B cell (primary cell): ENCODE results near the gene E2F2. TPM values are rescaled to one million over a fixed set of nuclear protein-coding genes. Genes with fewer than 3 reads are reported as not detected.

Experiments used
- ATAC-seq: fragments of 200-7000 bp; cut with Tn5 transposase; one replicate; pipeline ENCODE4 v1.10.0; 2021; ENCODE audit warnings: low read depth, mild to moderate bottlenecking, moderate number of reproducible peaks, moderate library complexity
- CTCF ChIA-PET: fragments of 350-600 bp; sonication (Branson Sonifier 250); formaldehyde crosslinking; loops from one replicate; lab custom pipeline; 2021; ENCODE audit warnings: antibody characterized with exemption, inconsistent platforms; lab: Charles Lee
- POLR2A ChIA-PET: fragments of 350-600 bp; sonication (Branson Sonifier 250); formaldehyde crosslinking; loops from one replicate; lab custom pipeline; 2021; ENCODE audit warnings: antibody characterized with exemption; lab: Charles Lee
- DNase-seq: peaks from one replicate; pipeline ENCODE4 v3.0.0; 2013
- H2AFZ ChIP-seq: 2 replicates; pipeline ENCODE4 v1.6.1; 2012; ENCODE audit warnings: mild to moderate bottlenecking, low read depth, low read length; ENCODE audit not compliant: insufficient read depth, poor library complexity, severe bottlenecking
- H3K27ac ChIP-seq, 2 donors: 1 replicate in 1 of 2; 2 replicates in 1 of 2; pipeline ENCODE4 v1.5.1; 2012 to 2013; ENCODE audit warnings: low read length in 2 of 2, mild to moderate bottlenecking in 2 of 2, moderate library complexity in 1 of 2
- H3K27me3 ChIP-seq, 4 experiments: fragments of 200-600 bp in 1 of 4; sonication (generic) in 1 of 4; replicated peaks in 1 of 4; 1 replicate in 2 of 4; 2 replicates in 2 of 4; pipeline versions ENCODE4 v1.6.1 to v1.7.0; 2013 to 2016; ENCODE audit warnings: low read length in 3 of 4, mild to moderate bottlenecking in 2 of 4, mixed read lengths in 1 of 4, moderate library complexity in 1 of 4; ENCODE audit not compliant: insufficient read depth in 4 of 4, control insufficient read depth in 3 of 4; ENCODE audit errors: control extremely low read depth in 1 of 4
- H3K36me3 ChIP-seq, 2 experiments: replicated peaks in 1 of 2; 1 replicate in 1 of 2; 2 replicates in 1 of 2; pipeline versions ENCODE4 v1.6.1 to v1.7.1; 2013; ENCODE audit warnings: low read length in 1 of 2; ENCODE audit not compliant: insufficient read depth in 2 of 2, control insufficient read depth in 1 of 2; ENCODE audit errors: control extremely low read depth in 1 of 2, extremely low read depth in 1 of 2
- H3K4me1 ChIP-seq, 2 donors: fragments of 200-600 bp in 1 of 2; sonication (generic) in 1 of 2; 1 replicate in 1 of 2; 2 replicates in 1 of 2; pipeline versions ENCODE4 v1.5.1 to v1.6.1; 2013 to 2017; ENCODE audit warnings: low read length in 2 of 2; ENCODE audit not compliant: control insufficient read depth in 2 of 2, insufficient read depth in 2 of 2
- H3K4me2 ChIP-seq: replicated peaks from 2 replicates; pipeline ENCODE3; 2012; ENCODE audit warnings: mild to moderate bottlenecking, low read depth, low read length; ENCODE audit not compliant: poor library complexity, severe bottlenecking
- H3K4me3 ChIP-seq, 5 experiments: fragments of 200-600 bp in 1 of 5; sonication (generic) in 1 of 5; 1 replicate in 3 of 5; 2 replicates in 2 of 5; pipeline versions ENCODE4 v1.5.1 to v1.7.0; 2011 to 2016; ENCODE audit warnings: low read length in 4 of 5, mild to moderate bottlenecking in 4 of 5, low read depth in 2 of 5, control low read depth in 1 of 5, moderate library complexity in 1 of 5; ENCODE audit not compliant: insufficient read depth in 1 of 5; ENCODE audit errors: control extremely low read depth in 1 of 5, extremely low read depth in 1 of 5
- H3K79me2 ChIP-seq: fragments of 200-600 bp; sonication (generic); one replicate; pipeline ENCODE4 v1.6.0; 2016; ENCODE audit warnings: low read length; ENCODE audit not compliant: control insufficient read depth, insufficient read depth
- H3K9ac ChIP-seq: fragments of 200-600 bp; sonication (generic); 2 replicates; pipeline ENCODE4 v1.6.1; 2017; ENCODE audit warnings: mild to moderate bottlenecking, low read length, moderate library complexity
- H3K9me3 ChIP-seq, 3 donors: one replicate each; pipeline versions ENCODE4 v1.6.1 to v1.7.1; 2013; ENCODE audit warnings: low read length in 2 of 3; ENCODE audit not compliant: control insufficient read depth in 2 of 3, insufficient read depth in 1 of 3; ENCODE audit errors: control extremely low read depth in 1 of 3
- H4K20me1 ChIP-seq: 2 replicates; pipeline ENCODE4 v1.6.0; 2012; ENCODE audit warnings: mild to moderate bottlenecking, low read length; ENCODE audit not compliant: insufficient read depth, control insufficient read depth, poor library complexity, severe bottlenecking
- H3K27ac Mint-ChIP-seq: one replicate; pipeline ENCODE4 v1.8.0; 2021; ENCODE audit warnings: mixed read lengths
- H3K27me3 Mint-ChIP-seq: one replicate; pipeline ENCODE4 v1.8.0; 2021; ENCODE audit warnings: mixed read lengths
- H3K4me1 Mint-ChIP-seq: one replicate; pipeline ENCODE4 v1.8.0; 2021; ENCODE audit warnings: mixed read lengths
- H3K4me3 Mint-ChIP-seq: one replicate; pipeline ENCODE4 v1.8.0; 2021; ENCODE audit warnings: mixed read lengths
- H3K9me3 Mint-ChIP-seq: one replicate; pipeline ENCODE4 v1.8.0; 2022; ENCODE audit warnings: mixed read lengths; ENCODE audit not compliant: insufficient read depth
- CTCF ChIP-seq: fragments of 200-600 bp; IDR thresholded peaks from one replicate; pipeline ENCODE4 v1.8.0; 2022; ENCODE audit warnings: antibody characterized with exemption, mild to moderate bottlenecking
- EZH2 ChIP-seq: IDR thresholded peaks from 2 replicates; pipeline ENCODE4 v1.6.1; 2012; ENCODE audit warnings: borderline replicate concordance, low read depth, mild to moderate bottlenecking, moderate library complexity, low read length; ENCODE audit not compliant: insufficient read depth, poor library complexity, severe bottlenecking
- whole genome bisulfite sequencing: methylation state at CpG from one replicate; pipeline ENCODE4 v1.1.5; 2013; ENCODE audit warnings: missing lambda C conversion rate; ENCODE audit not compliant: insufficient coverage; 5-methylcytosine and 5-hydroxymethylcytosine counted together
- intact Hi-C: fragments of 100-400 bp; cut with micrococcal nuclease; formaldehyde crosslinking; loops from one replicate; pipeline ENCODE4 v1.10.0; 2022
- polyA plus RNA-seq: library from polyadenylated mRNA; depleted of rRNA; stranded (reverse); fragments of >200 nt; gene quantifications from 2 replicates; pipeline ENCODE4 v1.2.3, GENCODE V29; 2012
- total RNA-seq, 2 donors: library from RNA; stranded (reverse); fragments of 120-200 nt in 1 of 2; gene quantifications; 1 replicate in 1 of 2; 2 replicates in 1 of 2; pipeline versions ENCODE4 v1.2.3 to v1.2.4, GENCODE V29; 2013 to 2022

Gene E2F2
- total and polyA plus RNA-seq, 2 donors (not counting 1 experiment from before 2014, with no cell fraction given), result 2.4 to 3.2 TPM

- Histone ChIP-seq H3K9ac (peak overlapping the region; percentile 70), H2AFZ (peak overlapping the region; percentile 99), H3K27ac (no peak overlapping the region), H3K9me3 (peaks cover 0 to 5% (median 0%) of the 10 kb centered on the region in 3 donors), H4K20me1 (no peaks in the 10 kb centered on the region), H3K4me3 (peak overlapping the region in 4 of 5 experiments; percentile 43 to 79 (median 66)), H3K79me2 (no peaks in the 10 kb centered on the region), H3K4me1 (peaks cover 14 to 23% of the 10 kb centered on the region in 2 donors), H3K27me3 (peaks cover 0 to 23% (median 12%) of the 10 kb centered on the region in 4 experiments), H3K4me2 (peak overlapping the region; percentile 86), H3K36me3 (no peaks in the 10 kb centered on the region)
- H3K9me3 Mint-ChIP-seq, result no peaks in the 10 kb centered on the region
- TF ChIP-seq EZH2 (no peak), CTCF (no peak)
- intact Hi-C loops, result loop anchor here (2.0 kb wide), 1 partner anchor 46 kb away; the partner anchor contains the start of gene E2F2
- ChIA-PET POLR2A (interaction anchor here (0.6 to 2.8 kb wide), 9 partner anchors 9 to 301 kb away, joined by 3 to 9 read pairs (median 3); partner anchors contain the start of gene E2F2), CTCF (interaction anchor here (0.6 to 5.7 kb wide), 7 partner anchors 12 to 150 kb away, joined by 3 to 58 read pairs (median 3); partner anchors contain the start of genes E2F2 and ZNF436)
- H3K27ac Mint-ChIP-seq, result peak overlapping the region; percentile 82
- peak overlapping the region; percentile 90 for H3K4me3 Mint-ChIP-seq
- WGBS, result 92% methylated on average over 2 of the region's 7 CpGs
- peaks cover 29% of the 10 kb centered on the region for H3K4me1 Mint-ChIP-seq
- no peak for DNase-seq
- ATAC-seq, result no peak
- peaks cover 30% of the 10 kb centered on the region for H3K27me3 Mint-ChIP-seq
Measured at GRCh38 chr1:23485002-23485332, 46.1 kb downstream of the E2F2 start.
